Measurements from ENCODE around the gene PAX5.

Gene PAX5

DNA sequence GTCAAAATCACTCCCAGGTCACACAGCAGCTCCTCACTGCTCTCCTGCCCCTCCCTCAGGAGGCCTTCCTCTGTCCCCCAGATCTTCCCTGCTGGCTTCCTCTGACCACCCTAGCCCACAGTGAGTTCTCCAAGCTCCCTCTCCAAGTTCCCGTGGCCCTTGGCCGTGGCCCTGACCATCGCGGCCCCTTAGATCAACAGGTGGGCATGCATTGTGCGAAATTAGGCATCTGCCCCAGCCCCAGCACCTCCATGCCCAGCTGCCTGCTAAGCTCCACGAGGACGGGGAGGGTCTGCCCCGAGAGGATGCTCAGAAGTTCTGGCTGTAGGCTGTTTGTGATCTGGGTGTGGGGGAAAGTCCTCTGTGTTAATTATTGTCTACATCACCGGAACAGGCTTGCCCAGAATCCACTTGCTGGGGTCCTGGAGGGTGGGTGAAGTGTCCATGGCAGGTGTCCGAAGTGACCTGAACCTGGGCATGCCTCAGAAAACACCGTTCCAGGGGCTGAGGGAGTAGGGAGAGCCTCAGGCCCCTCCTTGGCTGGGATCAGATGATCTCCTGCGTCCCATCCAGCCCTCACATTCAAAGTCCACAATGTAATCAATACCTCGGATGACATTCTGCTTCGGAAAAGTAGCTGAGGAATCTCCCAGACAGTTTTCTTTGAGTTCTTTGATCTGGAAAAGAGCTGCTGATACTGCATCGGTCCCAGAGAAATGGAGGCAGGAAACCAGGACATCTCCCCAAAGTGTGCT lies 194.8 kb downstream of the PAX5 start:
- no peaks in the 10 kb centered on the region for H3K9me3 ChIP-seq (ENCODE audit: severe bottlenecking)
- H3K4me3 ChIP-seq (ENCODE audit: severe bottlenecking): no peak overlapping the region
- H3K27ac ChIP-seq (ENCODE audit: poor library complexity, severe bottlenecking): no peak overlapping the region
- no peak for DNase-seq (ENCODE audit: low spot score)
- TF ChIP-seq, protein P1, sequence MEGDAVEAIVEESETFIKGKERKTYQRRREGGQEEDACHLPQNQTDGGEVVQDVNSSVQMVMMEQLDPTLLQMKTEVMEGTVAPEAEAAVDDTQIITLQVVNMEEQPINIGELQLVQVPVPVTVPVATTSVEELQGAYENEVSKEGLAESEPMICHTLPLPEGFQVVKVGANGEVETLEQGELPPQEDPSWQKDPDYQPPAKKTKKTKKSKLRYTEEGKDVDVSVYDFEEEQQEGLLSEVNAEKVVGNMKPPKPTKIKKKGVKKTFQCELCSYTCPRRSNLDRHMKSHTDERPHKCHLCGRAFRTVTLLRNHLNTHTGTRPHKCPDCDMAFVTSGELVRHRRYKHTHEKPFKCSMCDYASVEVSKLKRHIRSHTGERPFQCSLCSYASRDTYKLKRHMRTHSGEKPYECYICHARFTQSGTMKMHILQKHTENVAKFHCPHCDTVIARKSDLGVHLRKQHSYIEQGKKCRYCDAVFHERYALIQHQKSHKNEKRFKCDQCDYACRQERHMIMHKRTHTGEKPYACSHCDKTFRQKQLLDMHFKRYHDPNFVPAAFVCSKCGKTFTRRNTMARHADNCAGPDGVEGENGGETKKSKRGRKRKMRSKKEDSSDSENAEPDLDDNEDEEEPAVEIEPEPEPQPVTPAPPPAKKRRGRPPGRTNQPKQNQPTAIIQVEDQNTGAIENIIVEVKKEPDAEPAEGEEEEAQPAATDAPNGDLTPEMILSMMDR (IDR thresholded peaks at IDR 0.05; ENCODE audit: poor library complexity, severe bottlenecking): no peak
- ATAC-seq (ENCODE audit: low read depth): no peak
- no peaks in the 10 kb centered on the region for H3K36me3 ChIP-seq (ENCODE audit: low read depth)
- no peaks in the 10 kb centered on the region for H3K4me1 ChIP-seq (ENCODE audit: insufficient read depth, poor library complexity, severe bottlenecking)
- no peaks in the 10 kb centered on the region for H3K27me3 ChIP-seq (ENCODE audit: insufficient read depth, poor library complexity, severe bottlenecking)

DNA sequence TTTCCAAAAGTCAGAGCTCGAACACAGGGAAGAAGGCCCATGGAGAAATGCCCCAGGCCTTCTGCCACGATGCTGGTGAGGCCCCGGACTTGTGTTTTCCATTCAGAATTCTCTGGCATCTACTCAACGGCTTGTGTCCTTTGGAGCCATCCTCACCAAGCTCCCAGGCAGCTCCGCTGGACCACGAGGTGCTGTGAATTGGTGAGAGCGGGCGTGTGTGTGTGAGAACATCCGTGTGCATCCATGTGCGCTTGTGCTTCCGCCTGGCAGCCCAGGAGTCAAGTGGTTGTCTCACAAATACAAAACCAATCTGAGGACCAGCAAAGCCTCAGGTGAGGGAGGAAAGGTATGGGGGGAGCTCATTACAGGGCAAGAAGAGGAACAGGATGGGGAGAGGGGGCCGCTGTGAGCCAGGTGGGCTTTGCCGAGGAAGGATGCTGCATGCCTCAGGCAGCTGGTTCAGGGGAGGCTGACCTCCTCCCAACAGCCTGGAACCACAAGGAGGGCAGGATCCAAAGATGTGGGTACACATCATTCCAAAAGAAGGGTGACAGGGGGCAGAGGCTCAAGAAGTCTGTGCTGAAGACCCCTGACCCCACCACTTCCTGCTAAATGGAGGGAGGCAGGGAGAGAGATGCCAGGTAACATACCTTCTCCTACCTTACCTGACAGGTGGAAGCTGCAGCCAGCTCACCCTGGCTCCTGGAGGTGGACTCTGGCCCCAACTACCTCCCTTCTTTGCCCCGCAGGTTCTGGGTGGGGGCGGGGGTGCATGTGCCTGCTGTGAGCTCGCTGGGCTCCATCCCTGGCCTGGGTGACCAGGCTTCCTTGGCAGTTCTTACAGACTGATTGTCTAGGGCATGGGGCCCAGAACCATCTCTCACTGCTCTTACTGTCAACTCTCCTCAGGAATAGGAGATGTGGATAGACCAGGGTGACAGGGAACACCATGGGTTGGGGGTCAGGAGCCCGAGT lies 196.3 kb downstream of the PAX5 start:
- ATAC-seq (ENCODE audit: low read depth) (no peak), DNase-seq (ENCODE audit: low spot score) (no peak)
- no peak overlapping the region for H3K4me3 ChIP-seq (ENCODE audit: severe bottlenecking)
- no peaks in the 10 kb centered on the region for H3K27me3 ChIP-seq (ENCODE audit: insufficient read depth, poor library complexity, severe bottlenecking)
- no peaks in the 10 kb centered on the region for H3K36me3 ChIP-seq (ENCODE audit: low read depth)
- no peak overlapping the region for H3K27ac ChIP-seq (ENCODE audit: poor library complexity, severe bottlenecking)
- no peaks in the 10 kb centered on the region for H3K4me1 ChIP-seq (ENCODE audit: insufficient read depth, poor library complexity, severe bottlenecking)
- no peaks in the 10 kb centered on the region for H3K9me3 ChIP-seq (ENCODE audit: severe bottlenecking)
- TF ChIP-seq, protein P1 (IDR thresholded peaks at IDR 0.05; ENCODE audit: poor library complexity, severe bottlenecking): no peak

DNA sequence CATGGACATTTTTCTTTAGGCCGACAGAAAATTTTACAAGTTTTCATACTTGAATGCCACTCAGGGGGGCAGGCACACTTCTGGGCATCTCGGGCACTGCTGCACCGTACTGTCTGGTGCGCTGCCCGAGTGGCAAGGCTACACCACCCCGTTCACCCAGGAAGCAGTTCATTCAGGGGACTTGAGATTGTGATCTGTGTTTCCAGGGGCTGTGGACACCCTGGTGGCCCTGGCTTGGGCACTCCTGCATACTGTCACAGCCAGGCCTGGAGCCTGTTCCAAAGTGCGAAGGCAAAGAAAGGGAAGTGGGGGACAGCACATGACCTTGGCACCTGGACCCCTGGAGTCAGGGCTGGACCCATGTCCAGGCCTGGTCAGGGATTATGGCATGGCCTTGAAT lies 197.6 kb downstream of the PAX5 start:
- Histone ChIP-seq H3K9me3 (ENCODE audit: severe bottlenecking) (no peaks in the 10 kb centered on the region), H3K4me1 (ENCODE audit: insufficient read depth, poor library complexity, severe bottlenecking) (no peaks in the 10 kb centered on the region), H3K27me3 (ENCODE audit: insufficient read depth, poor library complexity, severe bottlenecking) (no peaks in the 10 kb centered on the region), H3K27ac (ENCODE audit: poor library complexity, severe bottlenecking) (no peak overlapping the region), H3K36me3 (ENCODE audit: low read depth) (no peaks in the 10 kb centered on the region), H3K4me3 (ENCODE audit: severe bottlenecking) (no peak overlapping the region)
- DNase-seq (ENCODE audit: low spot score): no peak
- ATAC-seq (ENCODE audit: low read depth): no peak
- TF ChIP-seq, protein P1 (IDR thresholded peaks at IDR 0.05; ENCODE audit: poor library complexity, severe bottlenecking): no peak

DNA sequence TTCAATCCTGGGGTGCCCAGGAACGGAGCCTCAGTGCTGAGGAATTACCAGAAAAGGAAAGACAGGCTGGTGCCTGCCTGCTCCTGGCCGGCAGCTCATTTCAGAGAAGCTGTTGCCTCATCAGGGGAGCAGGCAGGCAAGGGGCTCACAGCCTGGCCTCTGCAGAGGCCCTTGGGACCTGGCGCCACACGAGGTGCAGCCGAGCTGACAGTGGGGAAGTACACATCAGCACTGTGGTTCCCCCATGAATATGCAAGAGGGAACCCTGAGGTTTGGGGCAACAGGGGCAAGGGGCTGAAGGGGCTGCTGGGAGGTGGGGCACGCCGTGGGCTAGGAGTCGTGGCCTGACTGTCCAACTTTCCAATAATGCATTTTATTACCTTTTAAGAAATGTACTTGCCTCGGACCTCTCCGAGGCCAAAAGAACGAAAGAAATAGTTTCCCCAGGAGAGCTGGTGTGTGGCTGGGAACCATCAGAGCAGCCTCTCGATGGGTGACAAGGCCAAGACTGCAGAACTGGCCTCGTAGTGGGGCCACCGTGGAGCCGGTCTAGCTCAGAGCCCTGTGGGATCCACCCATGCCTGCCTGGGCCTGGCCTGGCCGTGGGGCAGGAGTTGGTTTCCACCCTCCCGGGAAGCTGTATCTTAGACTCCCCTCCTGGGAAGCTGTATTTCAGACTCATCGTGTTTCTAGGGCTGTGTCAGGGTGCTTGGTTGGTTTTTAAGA lies 198.6 kb downstream of the PAX5 start:
- H3K27ac ChIP-seq (ENCODE audit: poor library complexity, severe bottlenecking): no peak overlapping the region
- TF ChIP-seq, protein P1 (IDR thresholded peaks at IDR 0.05; ENCODE audit: poor library complexity, severe bottlenecking): no peak

More for the DNA sequence above, 198.6 kb downstream of the PAX5 start:
- Histone ChIP-seq H3K27me3 (ENCODE audit: insufficient read depth, poor library complexity, severe bottlenecking) (no peaks in the 10 kb centered on the region), H3K4me1 (ENCODE audit: insufficient read depth, poor library complexity, severe bottlenecking) (no peaks in the 10 kb centered on the region), H3K36me3 (ENCODE audit: low read depth) (no peaks in the 10 kb centered on the region), H3K4me3 (ENCODE audit: severe bottlenecking) (no peak overlapping the region), H3K9me3 (ENCODE audit: severe bottlenecking) (no peaks in the 10 kb centered on the region)
- ATAC-seq (ENCODE audit: low read depth) (no peak), DNase-seq (ENCODE audit: low spot score) (peak; percentile 13)

Data from RWPE2 (cell line).